KMS-11 (cell line): ENCODE measurements around the gene RALB.
A peak's percentile ranks its signal among the peaks of the same experiment; 100 is the strongest.
"Not testable (repeated sequence)": the region's sequence is repeated elsewhere in the genome, so short reads cannot be mapped to it uniquely, and the experiment has no call there.

Experiments used
- H2AFZ ChIP-seq: fragments of 200-600 bp; sonication (generic); 2 replicates; pipeline ENCODE4 v1.6.1; 2016; ENCODE audit warnings: antibody characterized with exemption, mixed run types, low read depth
- H3K27ac ChIP-seq: fragments of 200-600 bp; sonication (generic); 2 replicates; pipeline ENCODE4 v1.6.1; 2016; ENCODE audit warnings: mild to moderate bottlenecking, mixed run types
- H3K27me3 ChIP-seq: fragments of 200-600 bp; sonication (generic); 2 replicates; pipeline ENCODE4 v1.6.1; 2017; ENCODE audit warnings: mild to moderate bottlenecking, low read depth, mixed run types, moderate library complexity; ENCODE audit not compliant: insufficient read depth
- H3K36me3 ChIP-seq: fragments of 200-600 bp; sonication (generic); 2 replicates; pipeline ENCODE4 v1.6.1; 2017; ENCODE audit warnings: mild to moderate bottlenecking, mixed run types; ENCODE audit not compliant: insufficient read depth
- H3K4me1 ChIP-seq: fragments of 200-600 bp; sonication (generic); 2 replicates; pipeline ENCODE4 v1.6.1; 2016; ENCODE audit warnings: mild to moderate bottlenecking, low read depth, mixed run types; ENCODE audit not compliant: poor library complexity, severe bottlenecking
- H3K4me2 ChIP-seq: fragments of 200-600 bp; sonication (generic); 2 replicates; pipeline ENCODE4 v1.7.0; 2016; ENCODE audit warnings: mild to moderate bottlenecking, mixed run types
- H3K4me3 ChIP-seq: fragments of 200-600 bp; sonication (generic); IDR thresholded peaks from 2 replicates; pipeline ENCODE4 v1.6.1; 2017; ENCODE audit warnings: low read depth, low read length, mixed read lengths; ENCODE audit not compliant: insufficient read depth
- H3K79me2 ChIP-seq: fragments of 200-600 bp; sonication (generic); 2 replicates; pipeline ENCODE4 v1.6.1; 2016; ENCODE audit warnings: low read depth, mixed run types; ENCODE audit not compliant: insufficient read depth
- H3K9ac ChIP-seq: fragments of 200-600 bp; sonication (generic); 2 replicates; pipeline ENCODE4 v1.6.1; 2016; ENCODE audit warnings: mild to moderate bottlenecking, mixed run types
- H4K20me1 ChIP-seq: fragments of 200-600 bp; sonication (generic); 2 replicates; pipeline ENCODE4 v1.6.1; 2016; ENCODE audit warnings: mild to moderate bottlenecking, mixed run types; ENCODE audit not compliant: insufficient read depth
- CTCF ChIP-seq: fragments of 200-600 bp; sonication (generic); conservative IDR thresholded peaks from 2 replicates; pipeline ENCODE4 v1.6.1; 2017; ENCODE audit warnings: low read depth, mild to moderate bottlenecking, antibody characterized with exemption, low read length, moderate library complexity, mixed read lengths

The RALB gene

GRCh38 chr2:120308038-120308910, 55.6 kb downstream of the RALB start:
- Histone ChIP-seq H3K9ac (peak overlapping the region; percentile 30; the same call in 1 of the 2 replicates), H3K27me3 (no peaks in the 10 kb centered on the region), H3K4me1 (peaks cover 59% of the 10 kb centered on the region), H3K27ac (peak overlapping the region; percentile 80), H3K36me3 (no peaks in the 10 kb centered on the region), H3K4me3 (no peak overlapping the region), H3K4me2 (peak overlapping the region; percentile 48), H3K79me2 (no peaks in the 10 kb centered on the region), H4K20me1 (no peaks in the 10 kb centered on the region), H2AFZ (peak overlapping the region; percentile 6; the same call in 1 of the 2 replicates)
- no peak for TF ChIP-seq CTCF

DNA sequence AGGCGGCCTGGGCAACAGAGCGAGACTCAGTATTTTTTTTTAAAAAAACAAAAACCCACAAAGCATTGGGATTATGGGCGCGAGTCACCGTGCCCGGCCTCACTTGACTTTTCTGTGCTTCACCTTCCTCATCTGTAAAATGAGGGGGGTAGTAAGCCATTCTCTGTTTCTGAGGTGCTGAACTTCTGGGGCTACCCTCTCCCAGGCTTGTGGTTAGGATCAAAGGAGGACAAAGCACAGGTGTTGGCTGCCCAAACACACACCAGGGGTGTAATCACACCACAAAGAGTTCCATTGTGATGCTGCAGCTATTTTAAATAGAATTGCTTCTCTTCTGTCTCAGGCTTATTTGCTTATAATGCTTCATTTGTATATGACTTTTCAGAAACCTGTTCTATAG, 57.5 kb downstream of the RALB start:
- Histone ChIP-seq H3K27me3 (no peaks in the 10 kb centered on the region), H3K4me2 (peak overlapping the region; percentile 51), H3K4me1 (peaks cover 63% of the 10 kb centered on the region), H4K20me1 (no peaks in the 10 kb centered on the region), H2AFZ (peak overlapping the region; percentile 11; the same call in 1 of the 2 replicates), H3K9ac (peak overlapping the region; percentile 22; the same call in 1 of the 2 replicates), H3K79me2 (no peaks in the 10 kb centered on the region), H3K4me3 (no peak overlapping the region), H3K36me3 (no peaks in the 10 kb centered on the region), H3K27ac (peak overlapping the region; percentile 80)
- TF ChIP-seq CTCF, result no peak

DNA sequence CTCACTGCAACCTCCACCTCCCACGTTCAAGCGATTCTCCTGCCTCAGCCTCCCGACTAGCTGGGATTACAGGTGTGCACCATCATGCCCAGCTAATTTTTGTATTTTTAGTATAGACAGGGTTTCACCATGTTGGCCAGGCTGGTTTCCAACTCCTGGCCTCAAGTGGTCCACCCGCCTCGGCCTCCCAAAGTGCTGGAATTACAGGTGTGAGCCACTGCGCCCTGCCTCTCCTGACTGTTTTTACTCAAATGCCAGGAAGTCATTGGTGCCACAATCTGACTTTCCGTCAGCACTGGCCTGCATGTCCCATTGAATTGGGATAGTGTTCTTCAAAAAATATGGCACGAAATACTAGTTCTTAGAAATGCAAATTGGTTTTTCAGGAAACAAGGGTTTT, 58.2 kb downstream of the RALB start:
- Histone ChIP-seq H3K4me2 (peak overlapping the region; percentile 51; the same call in 1 of the 2 replicates), H3K27ac (peak overlapping the region; percentile 80), H3K4me1 (peaks cover 63% of the 10 kb centered on the region)
- H4K20me1 ChIP-seq, H3K9ac ChIP-seq, H2AFZ ChIP-seq, H3K27me3 ChIP-seq, H3K4me3 ChIP-seq, H3K36me3 ChIP-seq, H3K79me2 ChIP-seq: not testable (repeated sequence)

GRCh38 chr2:120312076-120312475, 59.4 kb downstream of the RALB start:
- Histone ChIP-seq H3K4me2 (no peak overlapping the region), H3K4me3 (no peak overlapping the region), H3K27me3 (no peaks in the 10 kb centered on the region), H3K36me3 (no peaks in the 10 kb centered on the region), H4K20me1 (no peaks in the 10 kb centered on the region), H3K79me2 (no peaks in the 10 kb centered on the region), H3K4me1 (peaks cover 63% of the 10 kb centered on the region), H3K27ac (no peak overlapping the region), H3K9ac (no peak overlapping the region), H2AFZ (no peak overlapping the region)
- TF ChIP-seq CTCF, result no peak
